GM12878 (cell line): ENCODE measurements around the gene DCTPP1. TPM values are rescaled to one million over a fixed set of nuclear protein-coding genes. Genes with fewer than 3 reads are reported as not detected.

Source experiments
- CHD2 ChIP-seq: IDR thresholded peaks from 2 replicates; pipeline ENCODE4 v1.6.1; 2011; ENCODE audit warnings: low read depth, low read length, improper control_type of control experiment, borderline replicate concordance
- CHD4 ChIP-seq: fragments of 200-600 bp; sonication (generic); IDR thresholded peaks from 2 replicates; pipeline ENCODE4 v1.6.1; 2016; ENCODE audit warnings: mild to moderate bottlenecking
- ETV6 ChIP-seq, 2 experiments: fragments of 450-650 bp in 1 of 2; IDR thresholded peaks in 1 of 2; conservative IDR thresholded peaks in 1 of 2; 2 replicates each; pipeline ENCODE4 v1.6.1; 2014; ENCODE audit warnings: antibody characterized with exemption in 1 of 2, borderline replicate concordance in 1 of 2, low read depth in 1 of 2, mild to moderate bottlenecking in 1 of 2, moderate library complexity in 1 of 2
- FOS ChIP-seq: IDR thresholded peaks from 3 replicates; pipeline ENCODE4 v1.6.1; 2011; ENCODE audit warnings: borderline replicate concordance; ENCODE audit not compliant: insufficient read length; ENCODE audit errors: extremely low read depth
- HDAC6 ChIP-seq: fragments of 200-600 bp; sonication (generic); IDR thresholded peaks from one replicate; pipeline ENCODE4 v1.8.0; 2017; ENCODE audit warnings: antibody characterized with exemption; ENCODE audit not compliant: unreplicated experiment
- IKZF1 ChIP-seq: fragments of 450-650 bp; conservative IDR thresholded peaks from 2 replicates; pipeline ENCODE4 v1.6.1; 2017; ENCODE audit warnings: antibody characterized with exemption, mild to moderate bottlenecking
- IRF4 ChIP-seq: IDR thresholded peaks from 2 replicates; pipeline ENCODE4 v1.6.1; 2011; ENCODE audit warnings: low read depth, low read length
- KAT2A ChIP-seq: conservative IDR thresholded peaks from 2 replicates; pipeline ENCODE4 v1.6.1; 2011; ENCODE audit warnings: low read depth, low read length; ENCODE audit not compliant: control insufficient read depth
- KDM1A ChIP-seq: fragments of 200-600 bp; sonication (generic); IDR thresholded peaks from 2 replicates; pipeline ENCODE4 v1.6.1; 2016; ENCODE audit warnings: borderline replicate concordance
- MTA3 ChIP-seq: IDR thresholded peaks from 2 replicates; pipeline ENCODE4 v1.6.1; 2012; ENCODE audit warnings: low read length, inconsistent platforms, borderline replicate concordance
- MXI1 ChIP-seq: fragments of 150-350 bp; IDR thresholded peaks from 2 replicates; pipeline ENCODE4 v1.6.1; 2011; ENCODE audit warnings: low read depth, mild to moderate bottlenecking, inconsistent platforms, low read length, improper control_type of control experiment
- MYB ChIP-seq: fragments of 150-350 bp; IDR thresholded peaks from 2 replicates; pipeline ENCODE4 v1.6.1; 2014; ENCODE audit warnings: mild to moderate bottlenecking, low read depth, low read length, borderline replicate concordance
- NFIC ChIP-seq: IDR thresholded peaks from 2 replicates; pipeline ENCODE4 v1.6.1; 2012; ENCODE audit warnings: low read depth, mild to moderate bottlenecking, inconsistent platforms, low read length, moderate library complexity
- NFYA ChIP-seq: IDR thresholded peaks from 2 replicates; pipeline ENCODE4 v1.6.1; 2011; ENCODE audit warnings: low read depth, mild to moderate bottlenecking, low read length, improper control_type of control experiment, borderline replicate concordance
- POU2F2 ChIP-seq: IDR thresholded peaks from 3 replicates; pipeline ENCODE4 v1.6.1; 2011; ENCODE audit warnings: low read depth, mild to moderate bottlenecking, low read length, borderline replicate concordance
- RAD51 ChIP-seq: fragments of 450-650 bp; IDR thresholded peaks from 2 replicates; pipeline ENCODE4 v1.6.1; 2016; ENCODE audit warnings: moderate library complexity, mild to moderate bottlenecking, inconsistent platforms
- RCOR1 ChIP-seq: conservative IDR thresholded peaks from 2 replicates; pipeline ENCODE4 v1.6.1; 2012; ENCODE audit warnings: low read depth, low read length, improper control_type of control experiment
- RFX5 ChIP-seq: IDR thresholded peaks from 2 replicates; pipeline ENCODE4 v1.6.1; 2011; ENCODE audit warnings: low read depth, low read length, improper control_type of control experiment
- SPI1 ChIP-seq: IDR thresholded peaks from 2 replicates; pipeline ENCODE4 v1.6.1; 2011; ENCODE audit warnings: low read depth, mild to moderate bottlenecking, low read length, moderate library complexity, borderline replicate concordance; ENCODE audit not compliant: insufficient read depth
- STAT1 ChIP-seq: fragments of 450-650 bp; conservative IDR thresholded peaks from 2 replicates; pipeline ENCODE4 v1.6.1; 2014; ENCODE audit warnings: antibody characterized with exemption, mild to moderate bottlenecking
- SUZ12 ChIP-seq: fragments of 200-600 bp; sonication (generic); IDR thresholded peaks from one replicate; pipeline ENCODE4 v1.6.1; 2018; ENCODE audit warnings: antibody characterized with exemption, mild to moderate bottlenecking; ENCODE audit not compliant: unreplicated experiment
- TAF1 ChIP-seq: IDR thresholded peaks from 2 replicates; pipeline ENCODE4 v1.6.1; 2011; ENCODE audit warnings: mild to moderate bottlenecking, low read depth, low read length, borderline replicate concordance
- TCF12 ChIP-seq: IDR thresholded peaks from 2 replicates; pipeline ENCODE4 v1.6.1; 2011; ENCODE audit warnings: low read depth, mild to moderate bottlenecking, low read length
- polyA plus RNA-seq, 11 experiments: library from polyadenylated mRNA; depleted of rRNA in 4 of 11; unstranded in 6 of 11; stranded (reverse) in 5 of 11; fragments of >200 nt; fragmentation: Nextera tagmentation in 4 of 11; fragmentation: Illumina TruSeq in 1 of 11; extraction: Ambion mirVana in 4 of 11; extraction: Trizol in 1 of 11; gene quantifications; 1 replicate in 1 of 11; 2 replicates in 10 of 11; pipeline versions ENCODE4 v1.2.1 to v1.2.3, GENCODE V29; 2011 to 2016; ENCODE audit warnings: inconsistent platforms in 2 of 11, missing spikeins in 2 of 11, low read depth in 1 of 11
- total RNA-seq, 4 experiments: library from RNA; depleted of rRNA in 3 of 4; stranded (reverse); fragments of >200 nt in 3 of 4; fragmentation: Illumina TruSeq in 1 of 4; extraction: Trizol in 1 of 4; gene quantifications; 2 replicates each; pipeline versions ENCODE4 v1.2.1 to v1.2.3, GENCODE V29; 2013 to 2021
- TF ChIP-seq, protein P1 (sequence below): fragments of 450-650 bp; IDR thresholded peaks from 2 replicates; pipeline ENCODE4 v1.6.1; 2017; ENCODE audit warnings: low read depth, mild to moderate bottlenecking, moderate library complexity
- TF ChIP-seq, protein P2 (sequence below): IDR thresholded peaks from 2 replicates; pipeline ENCODE4 v1.6.1; 2012; ENCODE audit warnings: low read depth, low read length, improper control_type of control experiment
- TF ChIP-seq, protein P3 (sequence below), 3 experiments: IDR thresholded peaks in 2 of 3; conservative IDR thresholded peaks in 1 of 3; 2 replicates each; pipeline ENCODE4 v1.5.1; 2011; ENCODE audit warnings: low read depth in 3 of 3, low read length in 3 of 3, mild to moderate bottlenecking in 3 of 3, control low read depth in 2 of 3, moderate library complexity in 2 of 3, inconsistent platforms in 1 of 3, mixed read lengths in 1 of 3; ENCODE audit not compliant: control insufficient read depth in 2 of 3, insufficient read depth in 1 of 3; ENCODE audit errors: extremely low read depth in 1 of 3

The DCTPP1 gene
- total and polyA plus RNA-seq, 10 of the 15 experiments (the other 5 are each of a cell fraction or from before 2014, with no cell fraction given): 72.1 to 266 (median 157) TPM

DNA sequence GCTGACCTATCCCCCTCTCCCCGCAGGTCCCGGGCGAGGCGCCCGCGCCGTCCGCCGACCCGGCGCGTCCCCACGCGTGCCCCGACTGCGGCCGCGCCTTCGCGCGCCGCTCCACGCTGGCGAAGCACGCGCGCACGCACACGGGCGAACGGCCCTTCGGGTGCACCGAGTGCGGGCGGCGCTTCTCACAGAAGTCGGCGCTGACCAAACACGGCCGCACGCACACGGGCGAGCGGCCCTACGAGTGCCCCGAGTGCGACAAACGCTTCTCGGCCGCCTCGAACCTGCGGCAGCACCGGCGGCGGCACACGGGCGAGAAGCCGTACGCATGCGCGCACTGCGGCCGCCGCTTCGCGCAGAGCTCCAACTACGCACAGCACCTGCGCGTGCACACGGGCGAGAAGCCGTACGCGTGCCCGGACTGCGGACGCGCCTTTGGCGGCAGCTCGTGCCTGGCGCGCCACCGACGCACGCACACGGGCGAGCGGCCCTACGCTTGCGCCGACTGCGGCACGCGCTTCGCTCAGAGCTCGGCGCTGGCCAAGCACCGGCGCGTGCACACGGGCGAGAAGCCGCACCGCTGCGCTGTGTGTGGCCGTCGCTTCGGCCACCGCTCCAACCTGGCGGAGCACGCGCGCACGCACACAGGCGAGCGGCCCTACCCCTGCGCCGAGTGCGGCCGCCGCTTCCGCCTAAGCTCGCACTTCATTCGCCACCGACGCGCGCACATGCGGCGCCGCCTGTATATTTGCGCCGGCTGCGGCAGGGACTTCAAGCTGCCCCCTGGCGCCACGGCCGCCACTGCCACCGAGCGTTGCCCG is 12.1 kb downstream of the DCTPP1 start (continued):
- TF ChIP-seq RCOR1 (0 out of 2 replicates have a peak, but pooled peaks have one; percentile 36), POU2F2 (no peak; the same call in 2 of the 3 replicates), CHD4 (no peak), KAT2A (no peak), CHD2 (peak; percentile 58; the same call in 1 of the 2 replicates), MYB (no peak), MTA3 (no peak), SUZ12 (no peak), HDAC6 (peak; percentile 65), STAT1 (no peak), RAD51 (no peak), TCF12 (no peak), IKZF1 (peak; percentile 96), ETV6 (conservative IDR thresholded peaks at IDR 0.05 in 1 of 2, IDR thresholded peaks at IDR 0.05 in 1 of 2; ENCODE audit: borderline replicate concordance in 1 of 2, low read depth in 1 of 2) (no peak), MXI1 (peak; percentile 90), SPI1 (no peak), RFX5 (no peak), TAF1 (no peak), KDM1A (no peak), FOS (no peak), NFIC (no peak), IRF4 (no peak), NFYA (no peak)
- TF ChIP-seq, protein P1, sequence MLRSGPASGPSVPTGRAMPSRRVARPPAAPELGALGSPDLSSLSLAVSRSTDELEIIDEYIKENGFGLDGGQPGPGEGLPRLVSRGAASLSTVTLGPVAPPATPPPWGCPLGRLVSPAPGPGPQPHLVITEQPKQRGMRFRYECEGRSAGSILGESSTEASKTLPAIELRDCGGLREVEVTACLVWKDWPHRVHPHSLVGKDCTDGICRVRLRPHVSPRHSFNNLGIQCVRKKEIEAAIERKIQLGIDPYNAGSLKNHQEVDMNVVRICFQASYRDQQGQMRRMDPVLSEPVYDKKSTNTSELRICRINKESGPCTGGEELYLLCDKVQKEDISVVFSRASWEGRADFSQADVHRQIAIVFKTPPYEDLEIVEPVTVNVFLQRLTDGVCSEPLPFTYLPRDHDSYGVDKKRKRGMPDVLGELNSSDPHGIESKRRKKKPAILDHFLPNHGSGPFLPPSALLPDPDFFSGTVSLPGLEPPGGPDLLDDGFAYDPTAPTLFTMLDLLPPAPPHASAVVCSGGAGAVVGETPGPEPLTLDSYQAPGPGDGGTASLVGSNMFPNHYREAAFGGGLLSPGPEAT: no peak
- TF ChIP-seq, protein P2, sequence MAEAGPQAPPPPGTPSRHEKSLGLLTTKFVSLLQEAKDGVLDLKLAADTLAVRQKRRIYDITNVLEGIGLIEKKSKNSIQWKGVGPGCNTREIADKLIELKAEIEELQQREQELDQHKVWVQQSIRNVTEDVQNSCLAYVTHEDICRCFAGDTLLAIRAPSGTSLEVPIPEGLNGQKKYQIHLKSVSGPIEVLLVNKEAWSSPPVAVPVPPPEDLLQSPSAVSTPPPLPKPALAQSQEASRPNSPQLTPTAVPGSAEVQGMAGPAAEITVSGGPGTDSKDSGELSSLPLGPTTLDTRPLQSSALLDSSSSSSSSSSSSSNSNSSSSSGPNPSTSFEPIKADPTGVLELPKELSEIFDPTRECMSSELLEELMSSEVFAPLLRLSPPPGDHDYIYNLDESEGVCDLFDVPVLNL: no peak
- TF ChIP-seq, protein P3, sequence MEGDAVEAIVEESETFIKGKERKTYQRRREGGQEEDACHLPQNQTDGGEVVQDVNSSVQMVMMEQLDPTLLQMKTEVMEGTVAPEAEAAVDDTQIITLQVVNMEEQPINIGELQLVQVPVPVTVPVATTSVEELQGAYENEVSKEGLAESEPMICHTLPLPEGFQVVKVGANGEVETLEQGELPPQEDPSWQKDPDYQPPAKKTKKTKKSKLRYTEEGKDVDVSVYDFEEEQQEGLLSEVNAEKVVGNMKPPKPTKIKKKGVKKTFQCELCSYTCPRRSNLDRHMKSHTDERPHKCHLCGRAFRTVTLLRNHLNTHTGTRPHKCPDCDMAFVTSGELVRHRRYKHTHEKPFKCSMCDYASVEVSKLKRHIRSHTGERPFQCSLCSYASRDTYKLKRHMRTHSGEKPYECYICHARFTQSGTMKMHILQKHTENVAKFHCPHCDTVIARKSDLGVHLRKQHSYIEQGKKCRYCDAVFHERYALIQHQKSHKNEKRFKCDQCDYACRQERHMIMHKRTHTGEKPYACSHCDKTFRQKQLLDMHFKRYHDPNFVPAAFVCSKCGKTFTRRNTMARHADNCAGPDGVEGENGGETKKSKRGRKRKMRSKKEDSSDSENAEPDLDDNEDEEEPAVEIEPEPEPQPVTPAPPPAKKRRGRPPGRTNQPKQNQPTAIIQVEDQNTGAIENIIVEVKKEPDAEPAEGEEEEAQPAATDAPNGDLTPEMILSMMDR (IDR thresholded peaks at IDR 0.05 in 2 of 3, conservative IDR thresholded peaks at IDR 0.05 in 1 of 3; ENCODE audit: control insufficient read depth in 2 of 3, extremely low read depth in 1 of 3, insufficient read depth in 1 of 3, low read depth in 3 of 3, low read length in 3 of 3): peak in 2 of 3 experiments; percentile 29 to 33; a peak in 3 of 6 replicates
